CD4-positive, alpha-beta T cell (primary cell): ENCODE data around the gene KHK. TPM values are rescaled to one million over a fixed set of nuclear protein-coding genes. Genes with fewer than 3 reads are reported as not detected.
A peak's percentile ranks its signal among the peaks of the same experiment; 100 is the strongest.

ENCODE experiments used
- ATAC-seq: fragments of 200-7000 bp; cut with Tn5 transposase; one replicate; pipeline ENCODE4 v1.10.0; 2022; ENCODE audit warnings: mild to moderate bottlenecking; ENCODE audit not compliant: poor library complexity
- CTCF ChIA-PET: fragments of 350-600 bp; sonication (Branson Sonifier 250); formaldehyde crosslinking; loops from one replicate; lab custom pipeline; 2021; ENCODE audit warnings: antibody characterized with exemption, inconsistent platforms; lab: Charles Lee
- POLR2A ChIA-PET: fragments of 350-600 bp; sonication (Branson Sonifier 250); formaldehyde crosslinking; loops from one replicate; lab custom pipeline; 2021; ENCODE audit warnings: antibody characterized with exemption, inconsistent platforms; lab: Charles Lee
- DNase-seq, 14 experiments: peaks; one replicate each; pipeline ENCODE4 v3.0.0-alpha.2; 2013 to 2020; ENCODE audit warnings: mixed read lengths in 2 of 14
- H3K27ac ChIP-seq, 2 donors: one replicate each; pipeline versions ENCODE4 v1.5.1 to v1.7.0; 2013; ENCODE audit warnings: low read length in 2 of 2, low read depth in 1 of 2, mild to moderate bottlenecking in 1 of 2
- H3K27me3 ChIP-seq, 2 experiments: 1 replicate in 1 of 2; 2 replicates in 1 of 2; pipeline versions ENCODE4 v1.6.1 to v1.7.0; 2013; ENCODE audit warnings: low read length in 2 of 2, control low read depth in 1 of 2, mild to moderate bottlenecking in 1 of 2, moderate library complexity in 1 of 2; ENCODE audit not compliant: insufficient read depth in 2 of 2, control insufficient read depth in 1 of 2
- H3K36me3 ChIP-seq: one replicate; pipeline ENCODE4 v1.6.1; 2013; ENCODE audit warnings: low read length, control low read depth; ENCODE audit not compliant: insufficient read depth
- H3K4me1 ChIP-seq: one replicate; pipeline ENCODE4 v1.6.1; 2013; ENCODE audit warnings: low read length, control low read depth; ENCODE audit not compliant: insufficient read depth
- H3K4me3 ChIP-seq: one replicate; pipeline ENCODE4 v1.5.1; 2013; ENCODE audit warnings: mild to moderate bottlenecking, low read length, moderate library complexity
- H3K9me3 ChIP-seq, 2 experiments: 1 replicate in 1 of 2; 2 replicates in 1 of 2; pipeline versions ENCODE4 v1.6.1 to v1.7.0; 2013; ENCODE audit warnings: low read length in 2 of 2, mild to moderate bottlenecking in 2 of 2, control low read depth in 1 of 2, moderate library complexity in 1 of 2; ENCODE audit not compliant: control insufficient read depth in 1 of 2, insufficient read depth in 1 of 2
- H3K27ac Mint-ChIP-seq: one replicate; pipeline ENCODE4 v1.8.0; 2020; ENCODE audit warnings: mixed read lengths
- H3K27me3 Mint-ChIP-seq: one replicate; pipeline ENCODE4 v1.8.0; 2021; ENCODE audit warnings: mixed read lengths
- H3K36me3 Mint-ChIP-seq: one replicate; pipeline ENCODE4 v1.8.0; 2021; ENCODE audit warnings: low read depth, mixed read lengths
- H3K4me1 Mint-ChIP-seq: one replicate; pipeline ENCODE4 v1.8.0; 2021; ENCODE audit warnings: low read depth, mixed read lengths
- H3K4me3 Mint-ChIP-seq: one replicate; pipeline ENCODE4 v1.8.0; 2020; ENCODE audit warnings: mild to moderate bottlenecking, mixed read lengths
- H3K9me3 Mint-ChIP-seq: one replicate; pipeline ENCODE4 v1.8.0; 2020; ENCODE audit warnings: mixed read lengths
- CTCF ChIP-seq: fragments of 200-600 bp; IDR thresholded peaks from one replicate; pipeline ENCODE4 v1.8.0; 2022; ENCODE audit warnings: antibody characterized with exemption, mild to moderate bottlenecking
- intact Hi-C, 2 experiments: fragments of 100-400 bp; cut with DNase I in 1 of 2; cut with micrococcal nuclease in 1 of 2; formaldehyde crosslinking; loops; one replicate each; pipeline versions ENCODE4 v1.15.1 to v1.9.0; 2023 to 2025; cut with DNase I, micrococcal nuclease
- total RNA-seq, 174 experiments: library from RNA in 2 of 174; stranded (reverse) in 2 of 174; gene quantifications; one replicate each; pipeline ENCODE4 v1.2.3 and lab custom pipeline; 2021 to 2026

The KHK gene
- total RNA-seq, 2 experiments from 2014 or later, result 4.7 TPM

GRCh38 chr2:27070653-27071276 is 15.8 kb upstream of the KHK start:
- H3K36me3 ChIP-seq, result peaks cover 32% of the 10 kb centered on the region
- Mint-ChIP-seq H3K9me3 (no peaks in the 10 kb centered on the region), H3K27ac (peak overlapping the region; percentile 98), H3K4me3 (peak overlapping the region; percentile 99), H3K27me3 (no peaks in the 10 kb centered on the region), H3K36me3 (peaks cover 45% of the 10 kb centered on the region), H3K4me1 (peaks cover 83% of the 10 kb centered on the region)
- intact Hi-C loops, result loop anchor here (1.0 to 5.0 kb wide), 6 partner anchors 16 to 558 kb away; partner anchors contain the start of genes AGBL5 (in 2 of the 2), ATRAID (in 1 of the 2), CCDC121 (in 1 of the 2) and GPN1 (in 1 of the 2)
- ChIA-PET CTCF (interaction anchor here (1.0 to 1.4 kb wide), 9 partner anchors 10 to 109 kb away, joined by 3 to 9 read pairs (median 4); partner anchors contain the start of genes AGBL5 and KHK), POLR2A (interaction anchor here (0.6 to 13.4 kb wide), 17 partner anchors 8 to 1704 kb away, joined by 3 to 301 read pairs (median 3); partner anchors contain the start of genes ABHD1, AGBL5, ATRAID and CENPA)
- no peak for DNase-seq
- no peaks in the 10 kb centered on the region for H3K27me3 ChIP-seq
- no peak for TF ChIP-seq CTCF
- ATAC-seq, result no peak
- peak overlapping the region; percentile 99 for H3K4me3 ChIP-seq
- H3K4me1 ChIP-seq, result peaks cover 69% of the 10 kb centered on the region
- H3K27ac ChIP-seq, result peak overlapping the region; percentile 90 to 91
- no peaks in the 10 kb centered on the region for H3K9me3 ChIP-seq

GRCh38 chr2:27071277-27071989 is 15.1 kb upstream of the KHK start, which contains the start of gene OST4:
Gene OST4, minus strand, starts transcription at chr2:27071654.
- POLR2A ChIA-PET, result interaction anchor here (0.6 to 13.4 kb wide), 18 partner anchors 9 to 1703 kb away, joined by 3 to 301 read pairs (median 3); partner anchors contain the start of genes ABHD1, AGBL5, ATRAID and CENPA
- H3K4me3 Mint-ChIP-seq, result peak within 1 kb of the TSS; percentile 99
- Histone ChIP-seq H3K27me3 (no peaks in the 10 kb centered on the region), H3K9me3 (no peaks in the 10 kb centered on the region), H3K4me1 (peaks cover 74% of the 10 kb centered on the region), H3K27ac (peak within 1 kb of the TSS; percentile 90 to 91), H3K4me3 (peak within 1 kb of the TSS; percentile 99), H3K36me3 (peaks cover 32% of the 10 kb centered on the region)
- H3K27me3 Mint-ChIP-seq, result no peaks in the 10 kb centered on the region
- peaks cover 84% of the 10 kb centered on the region for H3K4me1 Mint-ChIP-seq
- peaks cover 40% of the 10 kb centered on the region for H3K36me3 Mint-ChIP-seq
- CTCF ChIA-PET, result interaction anchor here (1.0 to 1.4 kb wide), 9 partner anchors 10 to 109 kb away, joined by 3 to 9 read pairs (median 4); partner anchors contain the start of genes AGBL5 and KHK
- peak within 1 kb of the TSS; percentile 98 for H3K27ac Mint-ChIP-seq
- no peaks in the 10 kb centered on the region for H3K9me3 Mint-ChIP-seq
- no peak for TF ChIP-seq CTCF
- intact Hi-C loops, result loop anchor here (1.0 to 5.0 kb wide), 6 partner anchors 15 to 557 kb away; partner anchors contain the start of genes AGBL5 (in 2 of the 2), ATRAID (in 1 of the 2), CCDC121 (in 1 of the 2) and GPN1 (in 1 of the 2)
- peak; percentile 76 to 95 (median 86) for DNase-seq
- ATAC-seq, result peak; percentile 86
